ENCODE measurements around the gene CRIP2. TPM values are rescaled to one million over a fixed set of nuclear protein-coding genes. Genes with fewer than 3 reads are reported as not detected.

CRIP2 gene
- total RNA-seq, 1 experiment from 2014 or later = 1.5 TPM

DNA sequence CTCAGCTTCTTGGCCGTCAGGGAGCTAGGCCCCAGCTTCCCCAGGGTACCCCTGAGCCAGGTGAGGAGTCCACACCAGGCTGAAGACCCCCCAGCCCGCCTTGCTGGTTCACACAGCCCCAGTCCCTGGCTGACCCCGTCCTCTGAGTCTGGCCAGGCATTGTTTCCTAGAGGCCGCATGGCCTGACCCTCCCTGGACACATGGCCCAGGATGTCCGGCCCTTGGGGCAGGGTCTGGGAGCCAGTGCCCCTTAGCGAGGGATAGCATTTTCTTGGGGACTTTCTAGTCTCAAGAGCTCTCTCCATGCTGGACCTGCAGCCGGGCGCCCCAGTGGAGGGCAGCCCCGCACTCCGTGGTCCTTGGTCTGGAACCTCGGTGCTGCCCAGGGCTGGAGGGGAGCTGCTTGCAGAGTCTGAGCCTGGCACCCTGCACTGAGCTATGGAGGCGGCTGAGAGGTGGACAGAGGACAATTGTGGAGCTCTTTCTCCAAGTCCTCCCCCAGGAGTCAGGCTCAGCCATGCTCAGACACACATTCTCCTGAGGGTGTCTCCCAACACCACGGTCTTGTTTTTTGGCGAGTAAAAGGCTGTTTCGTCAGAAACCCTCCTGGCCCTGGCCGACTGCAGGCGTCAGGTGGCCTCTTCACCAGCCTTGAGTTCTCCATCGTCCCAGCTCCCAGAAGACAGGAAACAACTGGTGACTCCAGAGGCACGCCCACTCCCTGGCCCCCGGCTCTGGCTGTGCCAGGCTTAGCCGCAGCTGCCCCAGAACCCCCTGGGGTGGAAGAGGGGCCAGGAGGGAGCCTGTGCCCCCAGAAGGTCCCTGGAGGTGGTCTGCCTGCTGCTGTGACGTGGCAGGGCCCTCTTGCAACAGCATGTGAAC lies 17.6 kb upstream of the CRIP2 start:
- CTCF ChIA-PET = interaction anchor here (1.6 kb wide), 1 partner anchor 33 kb away, joined by 6 read pairs; no protein-coding TSS in a partner anchor
- BruUV-seq (replicated peaks) = no TSS peak
- no peaks in the 10 kb centered on the region for H3K9me3 Mint-ChIP-seq (ENCODE audit: unreplicated experiment)
- H3K4me1 Mint-ChIP-seq (ENCODE audit: low read depth, unreplicated experiment) = no peaks in the 10 kb centered on the region
- TF ChIP-seq, protein P1, sequence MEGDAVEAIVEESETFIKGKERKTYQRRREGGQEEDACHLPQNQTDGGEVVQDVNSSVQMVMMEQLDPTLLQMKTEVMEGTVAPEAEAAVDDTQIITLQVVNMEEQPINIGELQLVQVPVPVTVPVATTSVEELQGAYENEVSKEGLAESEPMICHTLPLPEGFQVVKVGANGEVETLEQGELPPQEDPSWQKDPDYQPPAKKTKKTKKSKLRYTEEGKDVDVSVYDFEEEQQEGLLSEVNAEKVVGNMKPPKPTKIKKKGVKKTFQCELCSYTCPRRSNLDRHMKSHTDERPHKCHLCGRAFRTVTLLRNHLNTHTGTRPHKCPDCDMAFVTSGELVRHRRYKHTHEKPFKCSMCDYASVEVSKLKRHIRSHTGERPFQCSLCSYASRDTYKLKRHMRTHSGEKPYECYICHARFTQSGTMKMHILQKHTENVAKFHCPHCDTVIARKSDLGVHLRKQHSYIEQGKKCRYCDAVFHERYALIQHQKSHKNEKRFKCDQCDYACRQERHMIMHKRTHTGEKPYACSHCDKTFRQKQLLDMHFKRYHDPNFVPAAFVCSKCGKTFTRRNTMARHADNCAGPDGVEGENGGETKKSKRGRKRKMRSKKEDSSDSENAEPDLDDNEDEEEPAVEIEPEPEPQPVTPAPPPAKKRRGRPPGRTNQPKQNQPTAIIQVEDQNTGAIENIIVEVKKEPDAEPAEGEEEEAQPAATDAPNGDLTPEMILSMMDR (IDR thresholded peaks at IDR 0.05; ENCODE audit: insufficient read depth in 1 of 2, low read depth in 1 of 2, low read length in 1 of 2, severe bottlenecking in 1 of 2, unreplicated experiment in 1 of 2) = no peak
- intact Hi-C loops (cut with micrococcal nuclease; ENCODE audit: unreplicated experiment) = no loop called here
- no peak overlapping the region for H3K27ac Mint-ChIP-seq (ENCODE audit: unreplicated experiment)
- no peaks in the 10 kb centered on the region for H3K27me3 Mint-ChIP-seq (ENCODE audit: insufficient read depth, unreplicated experiment)
- POLR2A ChIA-PET = no interaction called here
- no peaks in the 10 kb centered on the region for H3K27me3 ChIP-seq (replicated peaks; ENCODE audit: control insufficient read depth, insufficient read depth, low read length)
- DNase-seq = no peak
- no peaks in the 10 kb centered on the region for H3K4me1 ChIP-seq
- peaks cover 66% of the 10 kb centered on the region for H3K36me3 Mint-ChIP-seq (ENCODE audit: insufficient read depth, unreplicated experiment)
- no peak overlapping the region for H3K4me3 Mint-ChIP-seq (ENCODE audit: unreplicated experiment)
- H3K4me3 ChIP-seq (ENCODE audit: low read depth, low read length) = no peak overlapping the region
- H3K9me3 ChIP-seq = no peaks in the 10 kb centered on the region
- H3K36me3 ChIP-seq (ENCODE audit: control insufficient read depth, insufficient read depth, low read length) = peaks cover 2% of the 10 kb centered on the region

DNA sequence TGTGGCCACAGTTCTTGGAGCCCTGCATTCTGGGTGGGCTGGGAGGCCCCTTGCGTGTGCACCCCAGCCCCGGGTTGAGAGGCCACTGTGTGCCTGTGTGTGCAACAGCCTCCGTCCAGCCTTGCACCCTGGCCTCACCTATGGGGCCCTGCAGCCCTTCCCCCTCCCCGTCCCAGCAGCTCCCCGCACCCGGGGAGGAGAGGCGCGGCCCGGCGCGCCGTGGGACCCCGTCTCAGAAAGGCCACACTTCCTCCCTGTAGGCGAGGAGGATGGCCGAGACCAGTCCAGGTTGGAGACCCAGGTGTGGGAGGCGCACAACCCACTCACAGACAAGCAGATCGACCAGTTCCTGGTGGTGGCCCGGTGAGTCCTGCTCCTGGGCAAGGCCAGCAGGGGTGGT lies 16.6 kb upstream of the CRIP2 start:
- BruUV-seq (replicated peaks) = no TSS peak
- no peak overlapping the region for H3K4me3 ChIP-seq (ENCODE audit: low read depth, low read length)
- no peaks in the 10 kb centered on the region for H3K27me3 ChIP-seq (replicated peaks; ENCODE audit: control insufficient read depth, insufficient read depth, low read length)
- intact Hi-C loops (cut with micrococcal nuclease; ENCODE audit: unreplicated experiment) = no loop called here
- Mint-ChIP-seq H3K9me3 (ENCODE audit: unreplicated experiment) (no peaks in the 10 kb centered on the region), H3K27ac (ENCODE audit: unreplicated experiment) (no peak overlapping the region), H3K27me3 (ENCODE audit: insufficient read depth, unreplicated experiment) (no peaks in the 10 kb centered on the region), H3K4me1 (ENCODE audit: low read depth, unreplicated experiment) (no peaks in the 10 kb centered on the region), H3K4me3 (ENCODE audit: unreplicated experiment) (no peak overlapping the region), H3K36me3 (ENCODE audit: insufficient read depth, unreplicated experiment) (peaks cover 59% of the 10 kb centered on the region)
- ChIA-PET CTCF (no interaction called here), POLR2A (no interaction called here)
- no peaks in the 10 kb centered on the region for H3K4me1 ChIP-seq
- DNase-seq = no peak
- no peaks in the 10 kb centered on the region for H3K9me3 ChIP-seq
- no peaks in the 10 kb centered on the region; the same call in 1 of the 2 replicates for H3K36me3 ChIP-seq (ENCODE audit: control insufficient read depth, insufficient read depth, low read length)
- TF ChIP-seq, protein P1 (IDR thresholded peaks at IDR 0.05; ENCODE audit: insufficient read depth in 1 of 2, low read depth in 1 of 2, low read length in 1 of 2, severe bottlenecking in 1 of 2, unreplicated experiment in 1 of 2) = no peak

DNA sequence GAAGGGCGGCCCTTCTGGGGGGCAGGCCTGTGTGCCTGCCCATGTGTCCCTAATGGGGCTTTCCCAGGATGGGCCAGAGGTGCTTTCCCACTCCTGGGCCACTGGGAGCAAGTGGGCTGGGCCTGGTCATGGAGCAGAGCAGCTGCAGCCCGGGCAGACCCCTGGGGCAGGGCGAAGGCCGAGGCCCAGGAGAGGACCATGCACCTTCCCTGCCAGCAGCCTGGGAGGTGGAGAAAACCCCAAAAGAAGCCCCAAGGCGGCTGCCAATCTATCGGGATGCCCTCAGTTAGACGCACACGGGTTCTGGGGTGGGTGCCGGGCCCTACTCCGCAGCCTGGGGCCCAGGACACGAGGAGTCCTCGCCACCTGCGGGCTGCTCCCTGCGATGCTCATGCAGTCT lies 16.1 kb upstream of the CRIP2 start:
- CTCF ChIA-PET = no interaction called here
- BruUV-seq (replicated peaks) = no TSS peak
- Histone ChIP-seq H3K4me3 (ENCODE audit: low read depth, low read length) (no peak overlapping the region), H3K4me1 (no peaks in the 10 kb centered on the region), H3K27me3 (replicated peaks; ENCODE audit: control insufficient read depth, insufficient read depth, low read length) (no peaks in the 10 kb centered on the region), H3K9me3 (no peaks in the 10 kb centered on the region), H3K36me3 (ENCODE audit: control insufficient read depth, insufficient read depth, low read length) (no peaks in the 10 kb centered on the region; the same call in 1 of the 2 replicates)
- Mint-ChIP-seq H3K9me3 (ENCODE audit: unreplicated experiment) (no peaks in the 10 kb centered on the region), H3K4me1 (ENCODE audit: low read depth, unreplicated experiment) (no peaks in the 10 kb centered on the region), H3K27me3 (ENCODE audit: insufficient read depth, unreplicated experiment) (no peaks in the 10 kb centered on the region), H3K36me3 (ENCODE audit: insufficient read depth, unreplicated experiment) (peaks cover 57% of the 10 kb centered on the region), H3K27ac (ENCODE audit: unreplicated experiment) (no peak overlapping the region), H3K4me3 (ENCODE audit: unreplicated experiment) (no peak overlapping the region)
- TF ChIP-seq, protein P1 (IDR thresholded peaks at IDR 0.05; ENCODE audit: insufficient read depth in 1 of 2, low read depth in 1 of 2, low read length in 1 of 2, severe bottlenecking in 1 of 2, unreplicated experiment in 1 of 2) = no peak
- intact Hi-C loops (cut with micrococcal nuclease; ENCODE audit: unreplicated experiment) = no loop called here
- POLR2A ChIA-PET = no interaction called here
- DNase-seq = no peak
